Activated CD4-positive, alpha-beta T cell treated with anti-CD3 and anti-CD28 coated beads for 24 hours (primary cell): ENCODE measurements around the gene DUSP1.

Experiments used
- DNase-seq, 2 donors: peaks; one replicate each; pipeline ENCODE4 v3.0.0-alpha.2; 2020; ENCODE audit warnings: low read depth in 2 of 2

The DUSP1 gene

DNA sequence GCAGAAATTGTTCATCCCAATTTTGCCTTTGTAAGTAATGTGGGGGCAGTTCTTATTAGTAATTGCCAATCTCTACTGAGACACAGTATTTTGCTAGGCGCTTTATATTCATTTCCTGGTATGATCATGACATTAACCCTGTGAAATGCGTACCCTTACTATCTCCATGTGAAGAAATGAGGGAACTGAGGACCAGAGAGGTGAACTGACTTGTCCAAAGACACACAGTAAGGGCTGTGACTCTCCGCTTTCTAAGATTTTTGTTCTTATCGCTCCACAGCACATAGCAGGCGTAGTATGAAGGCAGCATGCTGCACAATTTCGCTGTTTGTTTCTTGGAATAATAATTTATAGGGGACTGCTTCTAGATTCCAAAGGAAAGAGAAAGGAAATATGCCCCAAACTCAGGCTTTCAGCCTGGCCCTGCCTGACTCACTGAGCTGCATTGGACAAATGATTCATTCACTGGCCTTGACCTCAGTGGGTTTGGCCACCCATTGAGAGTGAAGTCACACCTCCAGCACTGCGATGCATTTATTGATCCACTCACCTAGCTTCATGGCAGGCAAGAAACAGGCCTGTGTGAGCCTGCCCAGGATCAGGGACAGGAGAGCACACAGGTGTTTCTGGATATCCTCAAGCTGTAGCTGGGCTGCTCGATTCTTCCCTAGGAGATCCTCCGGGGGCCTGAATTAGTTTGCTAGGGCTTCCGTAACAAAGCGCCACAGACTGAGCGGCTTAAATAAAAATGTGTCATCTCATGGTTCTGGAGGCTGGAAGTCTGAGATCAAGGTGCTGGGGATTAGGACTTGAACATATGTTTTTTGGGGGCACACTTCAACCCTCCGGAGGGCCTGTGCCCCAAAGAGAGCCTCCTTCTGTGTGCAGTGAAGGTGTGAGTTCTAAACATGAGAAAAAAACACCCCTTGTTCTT, 7.2 kb upstream of the DUSP1 start:
- no peak for DNase-seq

DNA sequence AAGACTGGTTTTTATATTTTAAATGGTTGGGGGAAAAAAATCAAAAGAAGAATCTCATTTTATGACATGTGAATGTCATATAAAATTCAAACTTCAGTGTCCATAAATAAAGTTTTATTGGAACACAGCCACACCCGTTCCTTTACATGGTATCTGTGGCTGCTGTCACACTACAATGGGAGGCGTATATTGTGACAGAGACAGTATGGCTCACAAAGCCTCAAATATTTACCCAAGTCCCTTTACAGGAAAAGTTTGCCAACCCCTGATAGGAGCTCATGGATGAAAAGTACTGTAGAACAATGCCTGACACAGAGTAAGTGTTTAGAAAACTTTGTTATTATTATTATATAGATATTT, 5.2 kb upstream of the DUSP1 start:
- DNase-seq = no peak

- DNase-seq = no peak
Measured at GRCh38 chr5:172775326-172776234, 4.6 kb upstream of the DUSP1 start.

GRCh38 chr5:172774561-172775315, 3.7 kb upstream of the DUSP1 start:
- no peak for DNase-seq

- DNase-seq = no peak
Measured at GRCh38 chr5:172773481-172774469, 2.8 kb upstream of the DUSP1 start.

DNA sequence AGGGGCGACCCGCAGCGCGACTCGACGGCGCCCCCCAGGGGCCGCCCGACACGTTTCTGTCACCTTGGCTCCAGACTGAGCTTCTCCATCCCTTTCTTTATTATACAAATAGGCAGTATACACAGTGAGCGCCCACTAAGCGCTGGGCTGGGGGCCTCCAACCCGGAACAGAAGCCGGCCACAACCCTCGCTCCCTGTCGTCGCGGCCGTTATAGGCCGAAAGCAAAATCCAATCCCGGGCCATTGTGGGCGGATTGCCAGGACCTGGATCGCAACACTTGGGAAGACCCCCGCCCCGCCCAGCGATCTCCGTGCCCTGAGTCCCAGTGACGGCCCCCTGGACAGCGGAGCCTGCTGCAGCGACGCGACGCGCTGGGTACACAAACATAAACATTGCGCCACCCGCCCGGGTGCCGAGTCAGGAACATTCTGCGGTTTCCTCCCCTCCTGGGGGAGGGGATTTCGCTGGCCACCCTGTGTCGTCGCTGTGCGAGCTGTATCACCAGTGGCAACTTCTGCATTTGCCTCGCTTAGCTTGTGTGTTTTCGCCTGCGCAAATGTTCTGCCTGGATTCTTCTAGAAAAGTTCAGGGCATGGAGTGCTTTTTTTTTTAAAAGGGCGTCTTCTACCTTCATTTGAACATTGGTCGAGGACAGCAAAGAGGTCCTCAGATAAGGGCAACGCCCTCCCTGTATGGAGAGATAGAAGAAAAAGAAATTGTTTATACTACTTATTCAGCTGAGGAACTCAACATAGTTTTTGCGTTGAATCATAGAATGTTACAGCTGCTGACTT, 1.3 kb upstream of the DUSP1 start:
- peak; percentile 49 to 62 for DNase-seq

DNA sequence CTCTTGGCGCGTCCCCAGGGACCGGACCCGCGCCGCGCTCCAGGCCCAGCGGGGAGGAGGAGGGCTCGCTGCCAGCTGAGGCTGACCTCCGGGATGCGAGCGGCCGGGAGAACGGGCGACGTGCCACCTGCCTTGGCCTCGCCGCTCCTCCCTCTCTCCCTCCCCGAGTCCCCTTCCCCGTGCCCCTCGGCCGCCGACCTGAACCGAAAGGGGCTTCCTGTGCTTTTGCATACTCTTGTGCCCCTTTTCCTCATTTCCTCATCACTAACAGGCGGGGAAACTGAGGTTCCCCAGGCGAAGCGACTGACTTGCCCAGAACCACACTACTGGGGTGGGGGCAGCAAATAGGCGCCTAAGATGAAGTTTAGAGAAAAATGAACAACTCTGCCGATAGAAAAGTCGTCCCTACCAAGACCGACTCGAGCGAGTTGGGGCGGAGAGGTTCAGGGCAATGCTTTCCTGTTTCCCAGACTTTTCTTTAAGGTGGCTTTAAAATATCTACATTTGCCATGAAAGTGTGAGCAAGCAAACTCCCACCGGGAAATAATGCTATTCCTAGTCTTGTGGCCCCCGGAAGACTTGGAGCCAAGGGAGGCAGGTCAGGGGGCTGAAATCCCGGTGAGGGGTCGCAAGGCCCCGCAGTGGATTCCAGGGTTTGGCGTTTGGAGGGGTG, 580 bp upstream of the DUSP1 start:
- no peak for DNase-seq

DNA sequence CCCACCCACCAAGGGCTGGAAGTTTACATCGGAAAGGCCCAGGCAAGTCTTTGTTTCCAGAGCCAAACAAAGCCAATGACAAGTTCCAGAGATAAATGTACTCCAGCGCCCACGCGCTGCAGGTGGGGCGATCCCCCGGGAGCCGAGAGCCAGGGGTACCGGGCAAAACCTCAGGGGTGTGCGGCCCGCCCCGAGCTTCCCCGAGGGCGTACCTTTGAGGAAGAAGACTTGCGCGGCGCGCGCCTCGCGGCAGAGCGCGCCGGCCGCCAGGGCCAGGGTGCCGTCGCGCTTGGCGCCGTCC, 671 bp downstream of the DUSP1 start:
- DNase-seq = peak; percentile 18 to 39

- no peak for DNase-seq
Measured at GRCh38 chr5:172769616-172770373, 1.2 kb downstream of the DUSP1 start.

DNA sequence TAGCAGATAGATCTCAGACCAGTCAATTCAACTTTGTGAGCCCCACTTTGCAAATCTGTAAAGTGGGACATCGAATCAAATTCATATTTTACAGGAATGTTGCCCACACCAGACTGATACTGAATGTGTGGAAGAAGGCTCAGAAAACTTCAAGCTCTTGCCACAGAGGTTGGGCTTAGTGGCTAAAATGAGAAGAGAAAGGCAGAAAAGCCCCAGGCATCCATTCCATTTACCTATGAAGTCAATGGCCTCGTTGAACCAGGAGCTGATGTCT, 1.7 kb downstream of the DUSP1 start:
- DNase-seq = no peak

DNA sequence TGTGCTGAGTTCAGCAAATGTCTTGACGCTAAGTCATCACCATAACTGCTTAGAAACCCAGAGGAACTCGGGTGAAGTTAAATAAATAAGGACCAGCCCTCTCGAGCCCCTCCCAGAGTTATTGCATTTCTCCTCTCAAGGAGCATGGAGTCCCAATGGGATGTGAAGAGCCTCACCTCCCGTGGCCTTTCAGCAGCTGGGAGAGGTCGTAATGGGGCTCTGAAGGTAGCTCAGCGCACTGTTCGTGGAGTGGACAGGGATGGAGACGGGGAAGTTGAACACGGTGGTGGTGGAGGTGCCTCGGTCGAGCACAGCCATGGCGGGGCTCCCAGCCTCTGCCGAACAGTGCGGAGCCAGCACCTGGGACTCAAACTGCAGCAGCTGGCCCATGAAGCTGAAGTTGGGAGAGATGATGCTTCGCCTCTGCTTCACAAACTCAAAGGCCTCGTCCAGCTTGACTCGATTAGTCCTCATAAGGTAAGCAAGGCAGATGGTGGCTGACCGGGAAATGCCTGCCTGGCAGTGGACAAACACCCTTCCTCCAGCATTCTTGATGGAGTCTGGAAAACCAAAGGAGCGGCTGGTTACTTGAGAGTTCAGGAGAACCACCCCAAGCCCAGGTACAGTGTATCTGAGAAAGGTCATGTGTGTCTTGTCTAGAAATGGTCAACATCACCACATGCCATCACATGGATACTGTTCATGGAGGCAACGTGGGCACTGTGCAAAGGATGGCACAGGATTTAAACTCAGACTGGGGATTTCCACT, 2.2 kb downstream of the DUSP1 start:
- DNase-seq = no peak

DNA sequence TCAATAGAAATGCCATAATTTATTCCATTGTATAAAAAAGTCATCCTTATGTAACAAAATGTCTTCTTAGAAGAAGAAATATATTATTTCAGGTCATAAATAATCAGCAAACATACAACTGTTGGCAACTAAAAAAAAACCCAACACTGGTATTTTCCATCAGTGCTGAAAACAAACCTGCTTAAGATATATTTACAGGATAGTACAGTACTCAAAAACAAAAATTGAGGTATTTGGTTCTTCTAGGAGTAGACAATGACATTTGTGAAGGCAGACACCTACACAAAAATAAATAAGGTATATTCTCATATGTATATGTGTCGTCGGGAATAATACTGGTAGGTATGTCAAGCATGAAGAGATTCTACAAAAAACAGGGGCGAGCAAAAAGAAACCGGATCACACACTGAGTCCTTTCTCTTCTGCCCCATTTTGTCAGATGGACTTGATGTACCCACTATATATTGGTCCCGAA, 2.9 kb downstream of the DUSP1 start:
- DNase-seq = no peak

GRCh38 chr5:172766287-172767108, 4.5 kb downstream of the DUSP1 start:
- no peak for DNase-seq

GRCh38 chr5:172765766-172766286, 5.2 kb downstream of the DUSP1 start:
- no peak for DNase-seq

DNA sequence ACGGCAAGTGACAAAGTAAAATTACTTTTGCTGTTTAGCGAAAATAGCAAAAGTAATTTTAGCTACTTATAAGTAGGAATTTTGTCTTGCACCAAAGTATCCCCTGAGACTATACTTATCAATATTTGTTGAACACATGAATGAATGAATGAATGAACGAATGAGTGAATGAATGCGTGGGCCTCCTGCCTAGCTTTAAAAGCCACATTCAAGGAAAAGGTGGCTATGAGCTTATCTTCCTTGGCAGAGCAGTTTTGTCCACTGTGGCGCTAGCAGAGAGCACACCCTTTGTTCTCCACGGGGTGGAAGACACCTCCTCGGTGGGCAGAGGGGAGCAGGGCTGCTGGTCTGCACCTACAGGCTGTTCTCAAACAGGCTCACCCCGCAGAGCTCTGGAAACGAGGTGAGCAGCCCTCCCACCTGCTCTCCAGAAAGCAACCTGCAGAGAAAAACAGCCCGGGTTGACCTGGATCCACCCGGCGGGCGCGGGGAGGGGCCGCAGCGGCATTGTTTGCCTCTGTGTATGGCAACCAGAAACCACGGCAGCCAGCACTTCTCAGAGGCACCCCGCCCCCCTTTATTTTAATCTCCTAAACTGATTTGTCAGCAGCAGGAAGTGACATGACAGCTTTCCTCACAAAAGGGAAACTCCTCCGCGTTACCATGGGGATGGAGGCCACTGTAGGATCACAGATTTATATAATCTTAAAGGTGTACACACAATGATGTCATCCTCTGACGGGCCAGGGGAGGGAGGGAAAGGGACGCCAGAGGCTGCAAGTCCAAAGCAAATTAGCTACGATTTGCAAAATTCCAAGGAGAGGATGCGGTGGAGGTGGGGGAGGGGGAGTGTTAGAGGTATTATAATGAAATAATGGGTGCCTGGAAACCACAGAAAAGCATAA, 5.9 kb downstream of the DUSP1 start:
- peak; percentile 78 to 88 for DNase-seq

DNA sequence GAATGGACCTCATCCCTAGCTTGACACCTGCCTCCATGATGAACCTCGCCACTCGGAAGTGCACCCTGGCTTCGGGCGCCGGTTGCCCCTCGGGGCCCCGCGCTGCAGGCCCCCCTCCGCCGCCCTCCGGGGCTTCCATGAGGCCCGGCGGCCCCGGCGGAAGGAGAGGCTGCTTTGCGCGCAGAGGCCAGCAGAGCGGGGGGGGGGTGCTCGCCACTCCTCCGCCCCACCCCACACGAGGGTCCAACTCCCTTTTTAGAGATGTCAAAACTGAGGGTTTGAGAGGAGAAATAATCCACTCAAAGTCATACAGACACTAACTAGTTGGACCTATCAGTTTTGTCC, 7.9 kb downstream of the DUSP1 start:
- DNase-seq = no peak
